ENCODE data around the gene HS3ST5. TPM values are rescaled to one million over a fixed set of nuclear protein-coding genes. Genes with fewer than 3 reads are reported as not detected.
"Not testable (repeated sequence)": the region's sequence is repeated elsewhere in the genome, so short reads cannot be mapped to it uniquely, and the experiment has no call there.

Gene HS3ST5
- total RNA-seq, 1 donor from 2014 or later = 1.9 TPM

DNA sequence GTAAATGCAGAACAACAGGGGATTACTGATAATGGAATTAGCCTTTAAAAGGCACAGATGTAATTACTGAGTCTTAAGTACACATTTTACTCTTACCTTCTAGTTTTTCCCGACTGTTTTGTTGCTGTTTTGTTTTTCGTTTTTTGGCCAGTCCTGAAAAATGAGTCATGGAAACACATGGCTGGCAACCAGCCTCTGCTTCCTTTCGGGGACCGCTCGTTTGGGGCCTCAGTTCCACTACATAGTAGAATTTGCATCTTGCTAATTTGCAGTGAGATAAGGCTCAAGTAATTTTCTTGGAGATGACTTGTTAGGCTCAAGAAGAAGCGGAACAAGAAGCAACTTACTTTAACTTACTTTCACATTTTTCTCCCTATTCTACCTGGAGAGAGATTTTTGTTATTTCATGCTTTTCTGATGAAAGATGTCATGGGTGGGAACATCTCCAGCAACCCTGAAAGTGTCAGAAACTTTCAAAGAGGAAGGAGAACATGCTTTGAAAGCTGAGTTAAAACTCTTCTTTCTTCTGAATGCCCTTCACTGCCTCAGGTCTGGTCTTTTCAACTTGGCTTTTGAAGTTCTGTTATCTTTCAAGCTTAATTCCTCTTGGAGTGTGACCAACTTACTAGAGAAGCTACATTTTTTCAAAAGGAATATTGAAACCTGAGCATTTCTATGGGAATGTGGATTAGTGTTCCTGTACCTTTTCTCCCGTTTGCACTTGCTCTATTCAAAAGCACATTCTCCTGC is 300.4 kb downstream of the HS3ST5 start:
- intact Hi-C loops (cut with DNase I) = no loop called here
- DNase-seq (ENCODE audit: low spot score) (no peak), ATAC-seq (no peak)

DNA sequence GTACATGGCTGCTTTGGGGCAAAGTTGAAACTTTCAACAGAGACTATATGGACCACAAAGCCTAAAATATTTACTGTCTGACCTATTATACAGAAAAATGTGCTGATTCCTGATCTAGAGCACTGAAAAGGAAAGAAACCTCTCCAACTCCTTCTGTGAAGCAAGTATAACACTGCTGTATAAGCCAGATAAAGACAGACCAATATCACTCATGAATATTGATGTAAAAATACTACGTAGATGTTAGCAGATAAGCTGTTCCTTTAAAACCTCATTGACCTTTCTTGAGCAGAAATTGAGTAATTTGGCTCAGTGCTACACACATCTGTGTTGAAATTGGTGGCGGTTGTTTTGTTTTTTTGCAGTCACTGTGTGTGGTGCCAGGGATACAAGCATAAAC is 302.0 kb downstream of the HS3ST5 start:
- DNase-seq (ENCODE audit: low spot score) (no peak), ATAC-seq (no peak)
- intact Hi-C loops (cut with DNase I) = no loop called here

DNA sequence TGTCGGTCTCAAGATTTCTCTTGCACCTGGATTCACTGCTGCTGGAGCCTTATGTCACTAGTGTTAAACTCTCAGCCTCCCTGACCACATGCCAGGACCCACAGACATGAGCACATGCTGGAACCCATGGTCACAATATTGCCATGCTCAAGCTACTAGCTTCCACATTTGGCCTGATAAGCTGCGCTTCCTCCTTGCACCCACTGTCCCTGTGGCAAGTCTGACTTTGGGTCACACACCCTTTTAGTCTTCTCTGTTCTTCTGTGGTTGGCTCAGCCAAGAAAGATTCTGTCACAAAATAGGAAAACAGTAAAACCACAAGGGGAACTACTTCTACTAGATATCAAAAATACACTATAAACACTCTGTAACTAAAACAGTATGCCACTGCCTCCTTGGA is 303.0 kb downstream of the HS3ST5 start:
- intact Hi-C loops (cut with DNase I) = no loop called here
- no peak for ATAC-seq
- no peak for DNase-seq (ENCODE audit: low spot score)

DNA sequence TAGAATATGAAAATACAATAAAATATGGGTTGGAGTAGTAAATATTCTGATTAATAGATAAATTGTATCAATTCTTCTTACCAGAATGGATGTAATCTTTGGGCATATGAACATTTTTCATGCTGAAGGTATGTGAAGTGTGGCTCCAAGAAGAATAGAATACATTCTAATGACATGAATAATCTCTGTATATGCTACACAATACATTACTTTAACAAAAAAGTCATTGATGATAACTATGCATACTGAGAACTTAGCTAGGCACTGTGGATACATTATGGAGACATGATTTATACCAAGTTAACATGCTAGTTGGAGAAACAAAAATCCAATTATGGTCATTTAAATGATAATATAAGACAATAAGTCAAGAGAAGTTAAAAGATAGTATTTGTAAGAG is 309.2 kb downstream of the HS3ST5 start:
- DNase-seq (ENCODE audit: low spot score) (no peak), ATAC-seq (no peak)
- intact Hi-C loops (cut with DNase I) = no loop called here

DNA sequence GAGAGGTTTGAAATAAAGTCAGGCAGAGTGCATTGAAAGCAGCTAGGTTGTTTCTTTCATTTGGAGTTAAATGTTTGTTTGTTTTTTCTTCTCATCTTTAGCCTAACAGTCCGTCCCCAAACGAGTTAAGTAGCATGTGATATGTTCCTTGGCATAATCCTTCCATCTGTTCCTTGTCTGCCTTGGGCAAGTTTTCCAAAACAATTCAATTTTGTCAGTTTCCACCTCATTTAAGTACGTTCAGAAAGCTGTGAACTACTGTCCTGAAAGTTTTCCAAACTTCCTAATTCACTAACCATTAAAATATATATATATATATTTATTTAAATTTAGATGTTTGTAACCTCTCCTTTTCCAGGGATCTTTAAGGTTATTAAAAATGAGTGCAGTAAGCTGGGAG is 310.1 kb downstream of the HS3ST5 start:
- DNase-seq (ENCODE audit: low spot score) (no peak), ATAC-seq (no peak)
- intact Hi-C loops (cut with DNase I) = no loop called here

DNA sequence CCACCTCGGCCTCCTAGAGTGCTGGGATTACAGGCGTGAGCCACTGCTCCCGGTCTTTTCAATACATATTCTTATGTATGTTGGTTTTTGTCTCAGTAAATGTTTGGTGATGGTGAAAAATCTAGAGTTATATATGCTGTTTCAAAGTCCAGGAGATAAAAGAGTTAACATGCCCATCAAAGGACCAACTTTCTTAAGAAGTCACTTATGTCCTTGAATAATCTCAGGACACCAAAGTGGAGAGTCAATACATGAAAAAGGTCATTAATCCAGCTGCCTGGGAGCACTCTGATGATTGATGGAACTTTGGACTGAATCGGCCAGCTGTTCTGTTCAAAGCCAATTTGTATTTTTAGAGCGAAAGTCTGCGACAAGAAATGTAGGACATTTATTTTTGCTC is 312.1 kb downstream of the HS3ST5 start:
- intact Hi-C loops (cut with DNase I) = loop anchor here (1.0 kb wide), 1 partner anchor 26 kb away; no protein-coding TSS in a partner anchor
- ATAC-seq (no peak), DNase-seq (ENCODE audit: low spot score) (no peak)

DNA sequence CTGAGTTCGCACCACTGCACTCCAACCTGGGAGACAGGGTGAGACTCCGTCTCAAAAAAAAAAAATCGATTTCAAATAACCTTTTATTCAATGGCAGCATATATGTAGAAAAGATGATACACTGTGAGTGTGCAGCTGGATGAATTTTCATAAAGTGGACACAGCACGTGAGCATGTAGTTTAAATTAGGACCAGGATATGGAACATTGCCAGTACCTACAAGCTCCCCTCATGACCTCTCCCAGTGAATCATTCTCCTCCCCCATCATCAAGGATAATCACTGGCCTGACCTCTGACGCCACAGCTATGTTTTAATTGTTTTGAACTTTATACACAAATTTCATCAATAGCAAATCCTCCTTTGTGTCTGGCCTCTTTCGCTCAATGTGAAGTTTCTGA is 318.1 kb downstream of the HS3ST5 start:
- intact Hi-C loops (cut with DNase I) = no loop called here

DNA sequence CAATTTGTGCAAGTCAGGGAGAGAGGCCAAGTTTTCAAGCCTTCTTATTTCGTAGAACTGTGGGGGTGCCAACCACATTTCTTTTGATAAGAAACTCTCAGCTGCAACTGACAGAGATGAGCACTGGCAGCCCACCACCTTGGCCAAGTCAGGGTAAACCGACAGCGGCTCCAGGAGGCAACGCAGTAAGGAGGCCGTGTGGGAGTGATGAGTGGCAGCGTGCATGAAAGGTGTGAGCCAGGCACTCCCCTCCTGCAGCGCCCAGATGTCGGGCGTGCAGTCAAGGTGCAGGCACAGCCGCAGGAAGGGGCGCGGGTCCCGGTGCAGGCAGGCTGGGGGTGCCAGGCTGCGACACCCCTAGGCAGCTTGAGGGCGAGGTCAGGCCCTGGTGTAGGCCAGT is 322.6 kb downstream of the HS3ST5 start:
- DNase-seq (ENCODE audit: low spot score) (no peak), ATAC-seq (no peak)
- intact Hi-C loops (cut with DNase I) = no loop called here

More for the DNA sequence above, 318.1 kb downstream of the HS3ST5 start:
- ATAC-seq (no peak), DNase-seq (ENCODE audit: low spot score) (no peak)

DNA sequence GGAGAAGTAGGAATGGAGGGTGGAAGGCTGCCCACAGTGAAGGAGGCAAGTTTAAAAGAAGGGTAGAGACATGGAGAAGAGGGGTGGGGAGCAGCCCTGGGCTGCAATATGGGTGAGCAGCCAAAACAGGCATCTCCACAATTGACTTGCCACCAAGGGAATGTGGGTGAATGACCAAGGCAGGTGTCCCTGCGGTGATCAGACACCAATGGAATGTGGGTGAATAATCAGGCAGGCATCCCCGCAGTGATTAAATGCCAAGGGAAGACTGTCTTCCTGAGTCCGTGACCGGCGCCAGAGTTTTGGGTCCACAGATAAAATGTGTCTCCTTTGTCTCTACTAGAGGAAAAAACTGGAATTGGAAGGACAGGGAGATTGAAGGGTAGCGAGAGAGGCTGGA is 325.7 kb downstream of the HS3ST5 start:
- ATAC-seq; intact Hi-C loops (cut with DNase I); DNase-seq (ENCODE audit: low spot score): not testable (repeated sequence)

DNA sequence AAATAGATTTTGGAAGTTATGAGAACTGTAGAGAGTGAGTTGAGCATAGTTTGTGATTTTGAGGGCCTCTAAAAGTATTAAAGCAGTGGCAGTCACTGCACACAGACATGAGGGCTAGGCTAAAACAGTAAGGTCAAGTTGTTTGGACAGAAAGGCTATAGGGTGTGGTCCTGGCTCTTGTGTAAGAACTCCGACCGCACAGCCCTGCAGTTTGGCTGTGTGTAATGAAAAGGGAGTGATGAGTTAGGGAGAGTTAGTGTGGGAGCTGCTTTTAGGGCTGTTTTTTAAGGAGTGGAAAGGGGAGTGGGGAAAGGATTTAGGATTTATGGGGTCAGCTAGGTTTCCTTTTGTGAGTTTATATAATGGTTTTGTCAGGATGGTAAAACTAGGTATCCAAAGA is 328.7 kb downstream of the HS3ST5 start:
- intact Hi-C loops (cut with DNase I); DNase-seq (ENCODE audit: low spot score); ATAC-seq: not testable (repeated sequence)

DNA sequence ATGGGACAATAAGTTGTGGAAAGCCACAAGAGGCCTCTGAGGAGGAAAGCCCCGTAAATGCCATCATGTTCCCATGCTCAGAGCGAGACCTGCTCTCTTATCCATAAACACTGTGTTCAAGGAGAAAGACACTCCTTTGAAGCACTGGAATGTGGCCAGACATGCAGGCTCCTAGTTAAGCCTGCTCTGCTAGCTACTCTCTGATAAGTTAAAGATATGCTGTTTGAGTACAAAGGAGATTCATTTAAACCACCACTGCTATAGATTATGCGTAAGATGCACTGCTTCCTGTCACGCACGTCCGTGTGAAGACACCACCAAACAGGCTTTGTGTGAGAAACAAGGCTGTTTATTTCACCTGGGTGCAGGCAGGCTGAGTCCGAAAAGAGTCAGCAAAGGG is 331.3 kb downstream of the HS3ST5 start:
- intact Hi-C loops (cut with DNase I); DNase-seq (ENCODE audit: low spot score); ATAC-seq: not testable (repeated sequence)

DNA sequence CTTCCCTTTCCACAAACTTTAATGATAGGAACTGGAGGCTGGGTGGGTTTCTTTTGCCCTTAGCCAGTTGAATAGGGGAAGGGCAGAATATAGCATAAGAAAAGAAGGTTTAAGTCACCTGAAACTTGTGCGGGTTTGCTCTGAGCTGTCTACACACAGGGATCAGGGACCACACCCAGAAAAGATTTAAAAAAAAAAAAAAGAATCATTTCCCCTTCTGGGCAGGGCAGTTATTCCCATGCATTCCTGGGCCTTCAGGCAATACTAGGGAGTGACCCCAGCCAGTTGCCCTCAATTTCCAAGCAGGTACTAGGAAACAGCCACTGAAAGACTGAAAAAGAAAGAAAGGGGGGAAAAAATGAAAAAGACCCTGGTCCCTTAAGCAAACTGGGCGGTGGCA is 332.3 kb downstream of the HS3ST5 start:
- ATAC-seq = no peak
- DNase-seq (ENCODE audit: low spot score) = no peak
- intact Hi-C loops (cut with DNase I) = no loop called here

DNA sequence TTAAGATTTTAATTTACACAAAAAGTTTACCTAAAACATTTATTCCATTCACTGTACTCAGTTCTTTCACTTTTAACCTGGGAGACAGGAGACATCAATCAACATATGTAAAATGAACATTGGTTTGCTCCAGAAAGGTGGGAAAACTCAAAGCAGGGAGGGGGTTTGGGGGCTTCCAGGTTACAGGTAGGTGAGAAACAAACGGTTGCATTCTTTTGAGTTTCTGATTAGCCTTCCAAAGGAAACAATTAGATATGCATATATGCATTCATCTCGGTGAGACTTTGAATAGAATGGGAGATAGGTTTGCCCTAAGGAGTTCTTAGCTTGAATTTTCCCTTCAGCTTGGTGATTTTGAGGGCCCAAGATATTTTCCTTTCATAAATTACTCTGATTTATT is 333.6 kb downstream of the HS3ST5 start:
- intact Hi-C loops (cut with DNase I) = no loop called here
- no peak for ATAC-seq
- no peak for DNase-seq (ENCODE audit: low spot score)

DNA sequence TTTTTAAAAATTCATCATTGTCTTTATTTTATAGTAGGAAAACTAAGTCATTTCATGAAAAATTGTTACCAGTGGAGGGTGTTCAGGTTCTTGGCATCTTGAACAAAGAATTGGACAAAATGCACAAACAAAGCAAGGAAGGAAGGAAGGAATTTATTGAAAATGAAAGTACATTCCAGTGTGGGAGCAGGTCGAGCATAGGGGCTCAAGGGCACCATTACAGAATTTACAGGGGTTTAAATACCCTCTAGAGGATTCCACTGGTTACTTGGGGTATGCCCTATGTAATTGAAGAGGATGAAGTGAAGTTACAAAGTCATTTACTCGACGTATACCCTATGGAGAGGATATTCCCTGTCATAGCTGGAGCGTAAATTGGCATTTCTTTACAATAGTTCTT is 334.5 kb downstream of the HS3ST5 start:
- intact Hi-C loops (cut with DNase I) = no loop called here
- no peak for ATAC-seq
- no peak for DNase-seq (ENCODE audit: low spot score)

DNA sequence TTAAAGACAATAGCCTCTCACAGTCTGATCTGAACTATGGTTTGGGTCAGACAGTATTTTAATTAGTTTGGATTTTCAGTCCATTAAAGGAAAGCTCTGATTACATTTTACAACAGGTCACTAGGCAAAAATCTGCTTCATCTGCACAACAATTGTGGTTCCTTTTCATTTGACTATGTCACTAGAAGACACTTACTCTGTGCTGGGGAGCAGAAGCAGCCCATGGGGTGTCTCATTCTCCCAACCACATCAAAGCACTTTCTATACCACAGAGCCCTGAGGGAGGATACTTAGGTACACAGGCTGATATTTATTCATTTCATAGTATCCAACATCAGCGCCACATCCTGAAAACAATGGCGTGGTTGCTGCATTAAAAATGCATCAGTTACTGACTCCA is 335.3 kb downstream of the HS3ST5 start:
- intact Hi-C loops (cut with DNase I) = no loop called here
- no peak for DNase-seq (ENCODE audit: low spot score)
- ATAC-seq = no peak

All from sciatic nerve (tissue), 2 donors.